ENCODE data around the gene SYDE2. TPM values are rescaled to one million over a fixed set of nuclear protein-coding genes. Genes with fewer than 3 reads are reported as not detected.

Gene SYDE2
- polyA plus RNA-seq, 1 of the 3 experiments (the other 2 are of a cell fraction) = not detected

- H3K9ac ChIP-seq = no peak overlapping the region
- TF ChIP-seq REST (IDR thresholded peaks at IDR 0.05; ENCODE audit: low read depth, low read length) (no peak), RFX5 (IDR thresholded peaks at IDR 0.05; ENCODE audit: low read length) (no peak)
- H3F3A ChIP-seq (replicated peaks; ENCODE audit: insufficient read depth) = no peaks in the 10 kb centered on the region
- no peak overlapping the region for H2AFZ ChIP-seq (ENCODE audit: low read depth)
- no peaks in the 10 kb centered on the region for H3K79me2 ChIP-seq (ENCODE audit: insufficient read depth)
- no peaks in the 10 kb centered on the region for H3K36me3 ChIP-seq (replicated peaks in 1 of 2; ENCODE audit: control insufficient read depth in 1 of 2, insufficient read depth in 2 of 2, low read length in 1 of 2)
- CTCF ChIA-PET = no interaction called here
- H3K4me2 ChIP-seq = no peak overlapping the region
- no peaks in the 10 kb centered on the region for H3K9me3 ChIP-seq
- H3K27ac ChIP-seq (ENCODE audit: low read depth in 2 of 2, low read length in 1 of 2) = no peak overlapping the region
- POLR2A ChIA-PET = no interaction called here
- no peak for DNase-seq
- WGBS (ENCODE audit: low lambda C conversion rate) = 0% methylated on average over 2 of the region's 2 CpGs
- no peaks in the 10 kb centered on the region for H4K20me1 ChIP-seq (ENCODE audit: insufficient read depth)
- peaks cover 2% of the 10 kb centered on the region; the same call in 1 of the 2 replicates for H3K27me3 ChIP-seq (ENCODE audit: insufficient read depth)
- H3K9me2 ChIP-seq = no peaks in the 10 kb centered on the region
- H3K4me3 ChIP-seq (ENCODE audit: low read depth in 2 of 2, low read length in 1 of 2) = no peak overlapping the region
- no peaks in the 10 kb centered on the region for H3K4me1 ChIP-seq (ENCODE audit: control insufficient read depth in 1 of 2, insufficient read depth in 2 of 2, low read depth in 1 of 2, low read length in 1 of 2)
Observed at GRCh38 chr1:85149805-85150204, 51.0 kb downstream of the SYDE2 start.

GRCh38 chr1:85148524-85149250 is 52.1 kb downstream of the SYDE2 start:
- POLR2A ChIA-PET = no interaction called here
- no peaks in the 10 kb centered on the region for H3K36me3 ChIP-seq (replicated peaks in 1 of 2; ENCODE audit: control insufficient read depth in 1 of 2, insufficient read depth in 2 of 2, low read length in 1 of 2)
- H3F3A ChIP-seq (replicated peaks; ENCODE audit: insufficient read depth) = no peaks in the 10 kb centered on the region
- H3K4me2 ChIP-seq = no peak overlapping the region
- H2AFZ ChIP-seq (ENCODE audit: low read depth) = no peak overlapping the region
- no peaks in the 10 kb centered on the region for H4K20me1 ChIP-seq (ENCODE audit: insufficient read depth)
- H3K27ac ChIP-seq (ENCODE audit: low read depth in 2 of 2, low read length in 1 of 2) = no peak overlapping the region
- no peak overlapping the region for H3K9ac ChIP-seq
- no peaks in the 10 kb centered on the region for H3K9me3 ChIP-seq
- H3K79me2 ChIP-seq (ENCODE audit: insufficient read depth) = no peaks in the 10 kb centered on the region
- CTCF ChIA-PET = interaction anchor here (0.6 kb wide), 1 partner anchor 40 kb away, joined by 3 read pairs; no protein-coding TSS in a partner anchor
- no peaks in the 10 kb centered on the region for H3K9me2 ChIP-seq
- no peaks in the 10 kb centered on the region for H3K4me1 ChIP-seq (ENCODE audit: control insufficient read depth in 1 of 2, insufficient read depth in 2 of 2, low read depth in 1 of 2, low read length in 1 of 2)
- H3K4me3 ChIP-seq (ENCODE audit: low read depth in 2 of 2, low read length in 1 of 2) = no peak overlapping the region
- no peak for TF ChIP-seq FOSL2 (IDR thresholded peaks at IDR 0.05; ENCODE audit: borderline replicate concordance, low read depth)
- no peak for TF ChIP-seq FOXM1 (IDR thresholded peaks at IDR 0.05; ENCODE audit: low read depth)
- TF ChIP-seq YY1 (IDR thresholded peaks at IDR 0.05; ENCODE audit: low read depth) = no peak
- no peak for TF ChIP-seq TEAD4 (IDR thresholded peaks at IDR 0.05; ENCODE audit: borderline replicate concordance, insufficient read depth)
- no peak for TF ChIP-seq FOXJ3 (CRISPR knock-in tag; IDR thresholded peaks at IDR 0.05)
- TF ChIP-seq REST (IDR thresholded peaks at IDR 0.05; ENCODE audit: low read depth, low read length) = no peak
- TF ChIP-seq MEF2A (IDR thresholded peaks at IDR 0.05; ENCODE audit: borderline replicate concordance, low read depth) = no peak
- no peak for TF ChIP-seq TCF12 (IDR thresholded peaks at IDR 0.05)
- TF ChIP-seq GABPA (IDR thresholded peaks at IDR 0.05; ENCODE audit: low read depth) = no peak
- no peak for TF ChIP-seq SMC3 (IDR thresholded peaks at IDR 0.05; ENCODE audit: low read depth, low read length)
- no peak for TF ChIP-seq NFIC (IDR thresholded peaks at IDR 0.05; ENCODE audit: borderline replicate concordance)
- TF ChIP-seq TAF1 (IDR thresholded peaks at IDR 0.05; ENCODE audit: borderline replicate concordance, low read depth, low read length) = no peak
- no peak for TF ChIP-seq MXI1 (IDR thresholded peaks at IDR 0.05; ENCODE audit: low read depth, low read length)
- peaks cover 8% of the 10 kb centered on the region; the same call in 1 of the 2 replicates for H3K27me3 ChIP-seq (ENCODE audit: insufficient read depth)
- no peak for DNase-seq
